H9 (cell line): ENCODE data around the gene PANK2. TPM values are rescaled to one million over a fixed set of nuclear protein-coding genes. Genes with fewer than 3 reads are reported as not detected.
"Not testable (repeated sequence)": the region's sequence is repeated elsewhere in the genome, so short reads cannot be mapped to it uniquely, and the experiment has no call there.

ENCODE experiments used
- DNase-seq: peaks from one replicate; pipeline ENCODE4 v3.0.0-alpha.2; 2017
- H2AFZ ChIP-seq: one replicate; pipeline ENCODE4 v1.6.1; 2013; ENCODE audit warnings: mild to moderate bottlenecking, low read length, control low read depth, moderate library complexity
- H2AK5ac ChIP-seq: 2 replicates; pipeline ENCODE4 v1.6.1; 2013; ENCODE audit warnings: low read length, control low read depth, mixed read lengths; ENCODE audit not compliant: insufficient read length
- H2BK120ac ChIP-seq: one replicate; pipeline ENCODE4 v1.6.1; 2013; ENCODE audit warnings: low read depth, mild to moderate bottlenecking, low read length, control low read depth, inconsistent platforms; ENCODE audit not compliant: poor library complexity, severe bottlenecking
- H2BK12ac ChIP-seq: 2 replicates; pipeline ENCODE4 v1.6.1; 2013; ENCODE audit warnings: low read length, control low read depth, mixed read lengths, low read depth; ENCODE audit not compliant: insufficient read length
- H2BK15ac ChIP-seq: 2 replicates; pipeline ENCODE4 v1.6.1; 2013; ENCODE audit warnings: low read depth, low read length, control low read depth
- H2BK20ac ChIP-seq: one replicate; pipeline ENCODE4 v1.6.1; 2013; ENCODE audit warnings: low read depth, mild to moderate bottlenecking, low read length, control low read depth, inconsistent platforms; ENCODE audit not compliant: poor library complexity, severe bottlenecking
- H2BK5ac ChIP-seq: 2 replicates; pipeline ENCODE4 v1.6.1; 2013; ENCODE audit warnings: low read length, control low read depth, mixed read lengths; ENCODE audit not compliant: insufficient read length
- H3K14ac ChIP-seq: 2 replicates; pipeline ENCODE4 v1.6.1; 2013; ENCODE audit warnings: low read length, control low read depth; ENCODE audit not compliant: insufficient read depth
- H3K18ac ChIP-seq: 2 replicates; pipeline ENCODE4 v1.6.1; 2013; ENCODE audit warnings: low read depth, mild to moderate bottlenecking, mixed read lengths, low read length, control low read depth; ENCODE audit not compliant: insufficient read length
- H3K23ac ChIP-seq: 2 replicates; pipeline ENCODE4 v1.6.1; 2013; ENCODE audit warnings: low read length, control low read depth, mixed read lengths, low read depth; ENCODE audit not compliant: insufficient read length
- H3K23me2 ChIP-seq: 2 replicates; pipeline ENCODE4 v1.6.1; 2013; ENCODE audit warnings: low read depth, mild to moderate bottlenecking, mixed read lengths, low read length, control low read depth; ENCODE audit not compliant: insufficient read length, poor library complexity, severe bottlenecking
- H3K27ac ChIP-seq: 2 replicates; pipeline ENCODE4 v1.5.1; 2013; ENCODE audit warnings: low read length, control low read depth, mixed read lengths, low read depth; ENCODE audit not compliant: insufficient read length
- H3K27me3 ChIP-seq: 2 replicates; pipeline ENCODE4 v1.6.1; 2013; ENCODE audit warnings: low read length, control low read depth, inconsistent platforms; ENCODE audit not compliant: insufficient read depth
- H3K4ac ChIP-seq: 2 replicates; pipeline ENCODE4 v1.6.1; 2013; ENCODE audit warnings: low read depth, mild to moderate bottlenecking, control low read depth, inconsistent platforms, low read length, moderate library complexity
- H3K4me1 ChIP-seq: 2 replicates; pipeline ENCODE4 v1.6.1; 2013; ENCODE audit warnings: low read length, control low read depth, inconsistent platforms; ENCODE audit not compliant: insufficient read depth
- H3K4me2 ChIP-seq: 2 replicates; pipeline ENCODE4 v1.6.1; 2013; ENCODE audit warnings: low read length, control low read depth, mixed read lengths; ENCODE audit not compliant: insufficient read length, insufficient read depth
- H3K56ac ChIP-seq: 2 replicates; pipeline ENCODE4 v1.6.1; 2013; ENCODE audit warnings: low read depth, mild to moderate bottlenecking, mixed read lengths, low read length, control low read depth; ENCODE audit not compliant: insufficient read length
- H3K79me1 ChIP-seq: 2 replicates; pipeline ENCODE4 v1.6.1; 2013; ENCODE audit warnings: low read depth, mild to moderate bottlenecking, moderate library complexity, low read length, control low read depth, inconsistent platforms; ENCODE audit not compliant: insufficient read depth, poor library complexity, severe bottlenecking
- H3K79me2 ChIP-seq: 2 replicates; pipeline ENCODE4 v1.6.1; 2013; ENCODE audit warnings: low read length, control low read depth, inconsistent platforms; ENCODE audit not compliant: insufficient read depth
- H3K9ac ChIP-seq: 2 replicates; pipeline ENCODE4 v1.6.1; 2013; ENCODE audit warnings: low read length, control low read depth, mixed read lengths; ENCODE audit not compliant: insufficient read length; ENCODE audit errors: extremely low read depth
- H3K9me3 ChIP-seq: one replicate; pipeline ENCODE4 v1.6.1; 2013; ENCODE audit warnings: low read depth, low read length, inconsistent platforms; ENCODE audit not compliant: control insufficient read depth
- H3T11ph ChIP-seq: one replicate; pipeline ENCODE4 v1.6.1; 2013; ENCODE audit warnings: mild to moderate bottlenecking, low read length, control low read depth, inconsistent platforms
- H4K20me1 ChIP-seq: one replicate; pipeline ENCODE4 v1.6.1; 2013; ENCODE audit not compliant: control insufficient read depth, insufficient read length, insufficient read depth
- H4K5ac ChIP-seq: 2 replicates; pipeline ENCODE4 v1.6.1; 2013; ENCODE audit warnings: low read depth, mild to moderate bottlenecking, mixed read lengths, low read length, control low read depth; ENCODE audit not compliant: insufficient read length
- H4K8ac ChIP-seq: replicated peaks from 2 replicates; pipeline ENCODE4 v1.6.1; 2013; ENCODE audit warnings: low read length, control low read depth, mixed read lengths, low read depth; ENCODE audit not compliant: insufficient read length
- H4K91ac ChIP-seq: 2 replicates; pipeline ENCODE4 v1.6.1; 2013; ENCODE audit warnings: low read depth, mild to moderate bottlenecking, moderate library complexity, mixed read lengths, low read length, control low read depth; ENCODE audit not compliant: insufficient read length
- H3K27ac Mint-ChIP-seq, 3 experiments: 2 replicates in 2 of 3; 3 replicates in 1 of 3; pipeline ENCODE4 v1.8.0; 2020 to 2021; ENCODE audit warnings: mixed read lengths in 3 of 3, mild to moderate bottlenecking in 1 of 3, moderate library complexity in 1 of 3
- H3K27me3 Mint-ChIP-seq: 2 replicates; pipeline ENCODE4 v1.8.0; 2021; ENCODE audit warnings: low read depth, mild to moderate bottlenecking, moderate library complexity, mixed read lengths
- H3K36me3 Mint-ChIP-seq, 3 experiments: 2 replicates in 2 of 3; 3 replicates in 1 of 3; pipeline ENCODE4 v1.8.0; 2020 to 2021; ENCODE audit warnings: low read depth in 3 of 3, mixed read lengths in 3 of 3; ENCODE audit not compliant: insufficient read depth in 1 of 3
- H3K4me1 Mint-ChIP-seq, 2 experiments: 2 replicates each; pipeline ENCODE4 v1.8.0; 2020; ENCODE audit warnings: mixed read lengths in 2 of 2
- H3K4me3 Mint-ChIP-seq, 2 experiments: 2 replicates in 1 of 2; 3 replicates in 1 of 2; pipeline ENCODE4 v1.8.0; 2020 to 2021; ENCODE audit warnings: mild to moderate bottlenecking in 2 of 2, mixed read lengths in 2 of 2, moderate library complexity in 1 of 2
- H3K9me3 Mint-ChIP-seq, 2 experiments: 2 replicates in 1 of 2; 3 replicates in 1 of 2; pipeline ENCODE4 v1.8.0; 2020; ENCODE audit warnings: mild to moderate bottlenecking in 2 of 2, mixed read lengths in 2 of 2, moderate library complexity in 1 of 2
- WGBS: extraction: QIAGEN DNeasy Blood & Tissue Kit; methylation state at CpG from one replicate; pipeline ENCODE4 v1.1.7; 2013; ENCODE audit warnings: missing lambda C conversion rate, low lambda C conversion rate, mixed read lengths; ENCODE audit not compliant: insufficient read length; ENCODE audit errors: extremely low coverage; 5-methylcytosine and 5-hydroxymethylcytosine counted together
- total RNA-seq: library from RNA; stranded (reverse); gene quantifications from 2 replicates; pipeline ENCODE4 v1.2.1, GENCODE V29; 2021
- TF ChIP-seq, protein P1 (sequence below): fragments of 200-600 bp; sonication (generic); conservative IDR thresholded peaks from 3 replicates; pipeline ENCODE4 v1.8.0; 2021; ENCODE audit warnings: antibody characterized with exemption, mild to moderate bottlenecking

Gene PANK2
- total RNA-seq, 1 experiment from 2014 or later, result 65.4 TPM

DNA sequence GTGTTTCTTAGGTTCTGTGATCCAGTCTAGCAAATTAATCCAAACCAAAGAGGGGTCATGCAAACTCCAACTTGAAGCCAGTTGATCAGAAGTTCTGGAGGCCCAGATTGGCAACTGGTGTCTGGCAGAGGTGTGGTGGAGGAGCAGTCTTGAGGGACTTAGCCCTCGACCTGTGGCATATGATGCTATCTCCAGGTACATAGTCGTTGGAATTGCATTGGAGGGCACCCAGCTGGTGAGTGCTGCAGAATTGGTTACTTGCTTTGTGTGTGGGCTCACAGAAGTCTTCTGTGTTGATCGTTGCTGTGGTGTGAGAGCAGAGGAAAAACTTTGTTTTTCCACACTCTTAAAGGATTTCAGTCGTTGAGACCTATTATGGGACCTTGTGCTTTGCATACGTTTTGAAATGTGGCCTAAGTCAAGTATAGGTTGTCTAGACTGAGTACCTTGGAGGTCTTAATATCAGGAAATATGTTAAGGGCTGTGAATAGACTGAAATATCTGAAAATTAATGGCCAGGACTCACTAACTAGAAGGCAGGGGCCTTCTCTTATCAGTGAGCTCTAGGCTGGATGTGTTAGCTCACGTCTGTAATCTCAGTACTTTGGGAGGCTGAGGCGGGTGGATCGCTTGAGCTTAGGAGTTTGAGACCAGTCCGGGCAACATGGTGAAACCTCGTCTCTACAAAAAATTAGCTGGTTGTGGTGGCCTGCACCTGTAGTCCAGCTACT lies 7.8 kb downstream of the PANK2 start:
- H2BK20ac ChIP-seq, result no peak overlapping the region
- H3K9me3 Mint-ChIP-seq, result no peaks in the 10 kb centered on the region
- H2AK5ac ChIP-seq, result no peak overlapping the region
- H3K23ac ChIP-seq, result no peak overlapping the region
- H3K9me3 ChIP-seq, result no peaks in the 10 kb centered on the region
- H3T11ph ChIP-seq, result no peak overlapping the region
- H2BK120ac ChIP-seq, result no peak overlapping the region
- H3K4me1 ChIP-seq, result peaks cover 2% of the 10 kb centered on the region; the same call in 1 of the 2 replicates
- H4K8ac ChIP-seq, result no peak overlapping the region
- TF ChIP-seq, protein P1, sequence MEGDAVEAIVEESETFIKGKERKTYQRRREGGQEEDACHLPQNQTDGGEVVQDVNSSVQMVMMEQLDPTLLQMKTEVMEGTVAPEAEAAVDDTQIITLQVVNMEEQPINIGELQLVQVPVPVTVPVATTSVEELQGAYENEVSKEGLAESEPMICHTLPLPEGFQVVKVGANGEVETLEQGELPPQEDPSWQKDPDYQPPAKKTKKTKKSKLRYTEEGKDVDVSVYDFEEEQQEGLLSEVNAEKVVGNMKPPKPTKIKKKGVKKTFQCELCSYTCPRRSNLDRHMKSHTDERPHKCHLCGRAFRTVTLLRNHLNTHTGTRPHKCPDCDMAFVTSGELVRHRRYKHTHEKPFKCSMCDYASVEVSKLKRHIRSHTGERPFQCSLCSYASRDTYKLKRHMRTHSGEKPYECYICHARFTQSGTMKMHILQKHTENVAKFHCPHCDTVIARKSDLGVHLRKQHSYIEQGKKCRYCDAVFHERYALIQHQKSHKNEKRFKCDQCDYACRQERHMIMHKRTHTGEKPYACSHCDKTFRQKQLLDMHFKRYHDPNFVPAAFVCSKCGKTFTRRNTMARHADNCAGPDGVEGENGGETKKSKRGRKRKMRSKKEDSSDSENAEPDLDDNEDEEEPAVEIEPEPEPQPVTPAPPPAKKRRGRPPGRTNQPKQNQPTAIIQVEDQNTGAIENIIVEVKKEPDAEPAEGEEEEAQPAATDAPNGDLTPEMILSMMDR, result no peak
- WGBS, result no CpG with 5 or more reads among the region's 10 CpGs
- peaks cover 44 to 46% of the 10 kb centered on the region in 2 experiments for H3K4me1 Mint-ChIP-seq
- H3K79me2 ChIP-seq, result peaks cover 89% of the 10 kb centered on the region
- H3K36me3 Mint-ChIP-seq, result peaks cover 9 to 38% (median 27%) of the 10 kb centered on the region in 3 experiments; a peak in 6 of 7 replicates
- no peak overlapping the region for H2AFZ ChIP-seq
- no peak overlapping the region for H3K14ac ChIP-seq
- H2BK15ac ChIP-seq, result no peak overlapping the region
- no peaks in the 10 kb centered on the region for H3K27me3 Mint-ChIP-seq
- no peak overlapping the region for H4K91ac ChIP-seq
- no peaks in the 10 kb centered on the region for H3K27me3 ChIP-seq
- H3K79me1 ChIP-seq, result no peaks in the 10 kb centered on the region
- H3K23me2 ChIP-seq, result no peaks in the 10 kb centered on the region
- H3K4me2 ChIP-seq, result no peak overlapping the region
- H2BK5ac ChIP-seq, result no peak overlapping the region
- H3K27ac Mint-ChIP-seq, result peak overlapping the region in 1 of 3 experiments; percentile 14; a peak in 2 of 7 replicates
- H3K4ac ChIP-seq, result no peak overlapping the region
- H3K27ac ChIP-seq, result no peak overlapping the region
- H3K4me3 Mint-ChIP-seq, result no peak overlapping the region
- no peak overlapping the region for H3K18ac ChIP-seq
- H2BK12ac ChIP-seq, result no peak overlapping the region
- no peak overlapping the region for H3K9ac ChIP-seq
- H3K56ac ChIP-seq, result no peak overlapping the region
- H4K20me1 ChIP-seq, result no peaks in the 10 kb centered on the region
- no peak overlapping the region for H4K5ac ChIP-seq
- no peak for DNase-seq

DNA sequence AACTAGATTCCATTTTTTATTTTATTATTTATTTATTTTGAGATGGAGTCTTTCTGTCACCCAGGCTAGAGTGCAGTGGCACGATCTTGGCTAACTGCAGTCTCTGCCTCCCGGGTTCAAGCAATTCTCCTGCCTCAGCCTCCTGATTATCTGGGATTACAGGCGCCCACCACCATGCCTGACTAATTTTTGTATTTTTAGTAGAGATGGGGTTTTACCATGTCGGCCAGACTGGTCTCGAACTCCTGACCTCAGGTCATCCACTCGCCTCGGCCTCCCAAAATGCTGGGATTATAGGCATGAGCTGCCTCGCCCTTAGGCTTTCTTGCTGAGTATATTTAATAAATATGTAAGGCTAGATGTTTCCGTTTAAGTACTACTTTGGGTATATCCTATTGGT lies 9.0 kb downstream of the PANK2 start:
- not testable (repeated sequence) for H3K23me2 ChIP-seq, H3K9me3 Mint-ChIP-seq, H3K23ac ChIP-seq, H2BK5ac ChIP-seq, H3K27ac Mint-ChIP-seq, H3T11ph ChIP-seq, DNase-seq, H3K14ac ChIP-seq, H3K4me2 ChIP-seq, H3K56ac ChIP-seq, H2BK120ac ChIP-seq, H3K4ac ChIP-seq, H3K79me1 ChIP-seq, H4K8ac ChIP-seq, H2AFZ ChIP-seq, H4K5ac ChIP-seq, H2BK20ac ChIP-seq, H3K4me3 Mint-ChIP-seq, H2BK12ac ChIP-seq, H3K18ac ChIP-seq, H4K20me1 ChIP-seq, H3K9me3 ChIP-seq, H3K27me3 Mint-ChIP-seq, H3K27ac ChIP-seq, H2BK15ac ChIP-seq, H2AK5ac ChIP-seq, H3K27me3 ChIP-seq, H3K9ac ChIP-seq, H4K91ac ChIP-seq, H3K4me1 ChIP-seq
- Mint-ChIP-seq H3K4me1 (peaks cover 37 to 42% of the 10 kb centered on the region in 2 experiments), H3K36me3 (peaks cover 7 to 30% (median 24%) of the 10 kb centered on the region in 3 experiments; a peak in 6 of 7 replicates)
- peaks cover 88% of the 10 kb centered on the region for H3K79me2 ChIP-seq
- no CpG with 5 or more reads among the region's 9 CpGs for WGBS
